ENCODE data around the gene DTX4.

Gene DTX4

DNA sequence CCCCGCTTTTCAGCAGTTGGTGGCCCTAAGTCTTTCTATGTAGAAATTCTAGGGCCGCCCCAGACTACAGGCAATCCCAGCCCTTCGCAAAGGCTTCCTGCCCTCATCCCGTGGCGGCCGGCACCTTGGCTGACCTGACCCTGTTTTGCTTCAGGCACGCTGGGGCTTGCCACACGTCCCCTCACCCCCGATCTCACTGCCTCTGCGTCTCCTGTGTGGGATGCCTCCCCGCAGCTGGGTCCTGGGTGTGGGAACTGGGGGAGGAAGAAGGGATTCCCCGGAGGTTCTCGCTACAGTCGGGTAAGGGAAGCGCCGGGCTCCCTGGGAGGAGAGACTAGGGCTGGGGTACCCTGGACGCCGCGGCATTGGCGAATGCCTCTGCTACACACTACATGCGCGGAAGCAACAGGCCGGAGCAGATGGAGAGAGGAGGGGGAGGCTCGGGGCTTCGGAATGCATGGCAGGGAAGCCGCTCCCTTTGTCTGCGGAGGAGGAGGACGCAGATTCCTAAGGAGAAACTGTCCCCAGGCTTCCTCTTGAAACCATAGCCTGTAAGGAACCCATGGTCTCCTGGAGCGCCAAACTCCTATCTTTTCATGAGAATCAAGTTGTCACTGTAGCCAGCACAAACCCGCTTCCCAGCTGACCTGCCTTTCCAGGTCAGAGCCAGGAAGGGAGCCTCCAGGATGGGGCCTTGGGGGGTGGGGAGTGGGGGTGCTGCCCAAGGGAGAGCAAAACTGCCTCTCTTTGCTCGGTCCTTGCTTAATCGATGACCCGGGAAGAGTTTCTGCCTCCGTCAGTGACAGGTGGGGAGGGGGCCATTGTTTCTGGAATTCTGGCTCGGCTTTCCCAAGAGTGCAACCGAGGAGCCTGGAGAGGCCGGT lies 1.4 kb downstream of the DTX4 start:
- DNase-seq = no peak

DNA sequence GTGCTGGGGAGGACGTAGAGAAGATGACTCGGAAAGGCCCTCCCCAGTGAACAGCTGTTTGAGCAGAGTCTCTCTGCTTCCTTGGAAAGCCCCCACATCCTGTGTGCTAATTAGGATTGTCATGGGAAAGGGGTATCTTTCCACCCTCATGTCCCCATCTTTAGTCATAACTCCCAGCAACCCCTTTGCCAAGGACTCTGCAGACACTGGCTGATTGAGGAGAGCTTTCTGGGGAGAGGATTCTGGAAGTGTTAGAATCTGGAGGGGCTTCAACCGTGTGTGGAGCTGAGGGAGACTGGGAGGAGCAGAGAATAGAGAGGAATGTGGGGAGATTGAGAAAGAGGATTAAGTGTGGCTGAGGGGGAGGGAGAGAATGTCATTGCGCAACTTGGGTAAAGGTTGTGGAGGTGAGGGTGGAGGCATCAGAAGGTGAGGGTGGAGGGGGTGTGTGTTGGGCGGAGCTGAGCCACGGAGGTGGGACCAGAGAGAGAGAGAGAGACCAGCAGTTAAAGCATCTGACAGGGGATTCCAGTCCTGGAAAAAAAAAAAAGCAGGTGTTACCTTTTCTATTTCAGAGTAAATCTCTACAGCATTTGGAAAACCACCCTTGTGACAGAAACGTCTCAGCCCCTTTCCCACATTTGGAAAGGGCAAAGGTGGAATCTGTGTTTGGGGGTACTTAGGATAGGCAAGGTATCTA lies 2.2 kb downstream of the DTX4 start:
- DNase-seq = no peak

DNA sequence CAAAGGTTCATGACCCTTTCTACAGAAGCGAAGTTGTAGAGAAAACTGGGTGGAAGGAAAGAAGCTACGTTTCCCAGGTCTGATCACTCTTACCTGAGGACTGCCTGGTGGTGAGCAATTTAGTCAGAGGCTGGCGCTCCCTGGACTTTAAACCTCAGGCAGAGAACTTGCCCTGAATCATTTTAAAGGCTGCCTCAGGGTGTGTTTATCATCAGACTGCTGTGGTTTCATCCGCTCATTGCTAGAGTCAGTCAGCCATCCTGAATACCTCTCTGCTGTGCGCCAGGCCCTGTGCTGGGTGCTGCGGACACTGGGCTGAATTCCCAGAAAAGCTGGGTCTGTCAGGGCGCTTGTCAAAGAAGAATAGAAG lies 2.7 kb downstream of the DTX4 start:
- DNase-seq = no peak

DNA sequence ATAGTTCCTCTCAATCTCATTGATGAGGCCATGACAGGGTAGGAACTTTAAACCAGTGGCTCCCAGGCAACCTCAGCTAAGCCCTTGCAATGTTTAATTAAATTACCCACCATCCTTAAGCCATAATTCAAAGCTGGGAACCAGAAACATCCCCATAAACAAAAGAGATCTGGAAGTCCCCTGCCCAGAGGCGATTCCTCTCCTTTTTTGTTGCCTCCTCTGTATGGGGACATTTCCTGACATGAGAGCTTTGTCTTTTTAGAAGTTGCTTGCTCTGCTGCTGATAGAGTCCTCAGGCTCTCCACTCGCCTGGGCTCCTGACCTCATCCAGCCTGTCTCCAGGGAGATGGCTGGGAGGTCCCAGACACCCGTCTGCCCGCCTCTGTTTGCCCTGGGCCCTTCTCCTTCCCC lies 3.2 kb downstream of the DTX4 start:
- no peak for DNase-seq

DNA sequence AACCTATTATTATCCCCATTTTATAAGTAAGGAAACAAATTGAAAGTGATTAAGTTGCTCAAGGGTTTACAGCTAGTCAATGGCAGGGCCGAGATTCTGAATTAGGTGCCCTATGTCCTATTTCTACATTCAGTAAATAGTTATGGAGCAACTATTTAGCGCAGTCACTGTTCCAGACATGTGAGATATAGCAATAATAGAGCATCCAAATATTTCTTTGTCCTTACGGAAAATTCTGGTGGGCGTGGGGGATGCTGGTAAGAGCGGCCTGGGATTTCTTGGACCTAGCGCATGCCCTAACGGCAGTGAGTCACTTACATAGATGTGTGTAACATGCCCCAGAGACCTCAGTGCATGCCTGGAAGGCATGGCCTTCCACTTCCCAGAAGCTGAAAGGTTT lies 4.4 kb downstream of the DTX4 start:
- no peak for DNase-seq

DNA sequence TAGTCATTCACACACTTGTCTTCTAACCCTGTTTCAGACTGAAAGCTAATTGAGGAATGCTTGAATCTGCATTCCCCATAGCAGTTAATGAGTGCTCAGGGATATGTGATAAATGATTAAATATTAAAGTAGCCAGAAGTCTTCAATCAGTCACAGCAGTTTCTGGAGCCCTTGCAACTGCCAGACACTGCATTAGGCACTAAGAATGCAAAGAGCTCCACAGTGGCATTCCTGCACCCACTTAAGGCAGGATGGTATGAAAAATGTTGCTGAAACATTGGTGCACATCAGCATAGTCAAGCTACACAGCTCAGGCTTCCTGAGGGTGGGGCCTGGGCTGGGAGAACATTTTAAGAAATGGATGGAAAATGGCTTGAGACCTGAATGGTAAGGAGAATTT lies 6.5 kb downstream of the DTX4 start:
- DNase-seq = no peak

DNA sequence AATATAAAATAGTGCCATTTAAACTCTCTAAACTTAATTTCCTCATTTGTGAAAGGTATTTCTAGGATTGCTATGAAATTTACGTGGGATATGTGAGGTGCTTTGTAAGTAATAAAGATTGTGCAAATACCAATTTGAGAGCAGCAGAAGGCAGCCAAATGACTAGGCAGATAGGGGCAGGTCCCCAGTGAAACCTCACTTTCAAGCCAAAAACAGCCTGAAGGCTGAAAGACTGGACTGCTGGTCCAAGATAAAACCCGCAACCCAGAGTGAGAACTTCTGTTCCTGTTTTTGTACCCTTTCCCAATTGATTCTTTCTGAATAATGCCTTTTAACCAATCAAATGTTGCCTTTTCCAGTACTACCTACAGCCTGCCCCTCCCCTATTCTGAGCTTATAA lies 7.2 kb downstream of the DTX4 start:
- DNase-seq = no peak

DNA sequence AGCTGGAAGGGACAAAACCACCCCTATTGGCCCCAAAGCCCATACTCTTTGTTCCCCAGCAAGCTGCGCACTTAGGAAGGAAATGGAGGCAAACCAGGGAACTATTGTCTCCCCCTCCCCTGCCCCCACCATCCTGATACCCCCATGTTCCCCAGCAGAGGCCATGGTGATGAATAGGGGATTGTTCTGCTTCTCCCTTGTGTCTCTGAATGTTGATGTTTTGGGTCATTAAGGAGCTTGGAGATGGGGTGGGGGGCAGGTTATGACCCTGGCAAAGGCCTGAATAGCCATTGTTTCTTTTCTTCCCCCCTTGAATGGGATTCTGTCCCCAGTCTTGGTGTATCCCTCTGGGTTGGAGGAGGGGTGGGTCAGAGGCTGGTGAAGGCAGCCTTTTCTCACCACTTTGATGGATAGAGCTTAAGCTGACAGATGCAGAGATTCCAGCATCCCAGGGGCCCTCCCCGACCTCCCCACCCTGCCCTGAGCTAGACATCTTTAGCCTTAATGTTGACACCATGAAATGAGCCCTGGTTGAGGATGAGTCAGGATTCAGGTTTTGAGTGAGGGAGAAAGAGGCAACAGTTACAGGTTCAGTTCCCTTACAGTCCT lies 8.3 kb downstream of the DTX4 start:
- DNase-seq = no peak

DNA sequence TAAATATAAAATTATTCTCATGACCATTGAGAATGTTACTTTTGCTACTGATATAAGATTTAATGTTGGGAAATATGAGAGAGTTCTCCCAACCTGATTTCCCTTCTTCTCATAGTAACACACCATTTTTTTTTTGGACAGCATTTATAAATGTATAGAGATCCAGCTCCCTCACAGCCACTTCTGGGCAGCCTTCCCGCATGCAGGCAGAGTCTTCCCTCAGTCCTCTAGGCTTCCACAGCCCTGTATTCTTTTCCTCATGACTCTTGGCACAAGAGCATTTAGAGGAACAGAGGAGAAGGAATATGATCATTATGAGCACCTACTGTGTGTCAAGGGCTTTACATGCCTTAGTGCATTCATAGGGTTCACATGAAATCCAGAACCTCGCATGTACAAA lies 9.0 kb downstream of the DTX4 start:
- DNase-seq = no peak

DNA sequence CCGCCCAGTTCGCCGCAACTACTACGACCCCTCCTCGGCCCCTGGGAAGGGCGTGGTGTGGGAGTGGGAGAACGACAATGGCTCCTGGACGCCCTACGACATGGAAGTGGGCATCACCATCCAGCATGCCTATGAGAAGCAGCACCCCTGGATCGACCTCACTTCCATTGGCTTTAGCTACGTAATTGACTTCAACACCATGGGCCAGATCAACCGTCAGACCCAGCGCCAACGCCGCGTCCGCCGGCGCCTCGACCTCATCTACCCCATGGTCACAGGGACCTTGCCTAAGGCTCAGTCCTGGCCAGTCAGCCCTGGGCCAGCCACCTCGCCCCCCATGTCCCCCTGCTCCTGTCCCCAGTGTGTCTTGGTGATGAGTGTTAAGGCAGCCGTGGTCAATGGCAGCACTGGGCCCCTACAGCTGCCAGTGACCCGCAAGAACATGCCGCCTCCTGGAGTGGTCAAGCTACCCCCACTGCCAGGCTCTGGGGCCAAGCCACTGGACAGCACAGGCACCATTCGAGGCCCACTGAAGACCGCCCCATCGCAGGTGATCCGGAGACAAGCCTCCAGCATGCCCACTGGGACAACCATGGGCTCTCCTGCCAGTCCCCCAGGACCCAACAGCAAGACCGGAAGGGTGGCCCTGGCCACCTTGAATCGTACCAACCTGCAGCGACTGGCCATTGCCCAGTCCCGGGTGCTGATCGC lies 10.0 kb downstream of the DTX4 start:
- no peak for DNase-seq

DNA sequence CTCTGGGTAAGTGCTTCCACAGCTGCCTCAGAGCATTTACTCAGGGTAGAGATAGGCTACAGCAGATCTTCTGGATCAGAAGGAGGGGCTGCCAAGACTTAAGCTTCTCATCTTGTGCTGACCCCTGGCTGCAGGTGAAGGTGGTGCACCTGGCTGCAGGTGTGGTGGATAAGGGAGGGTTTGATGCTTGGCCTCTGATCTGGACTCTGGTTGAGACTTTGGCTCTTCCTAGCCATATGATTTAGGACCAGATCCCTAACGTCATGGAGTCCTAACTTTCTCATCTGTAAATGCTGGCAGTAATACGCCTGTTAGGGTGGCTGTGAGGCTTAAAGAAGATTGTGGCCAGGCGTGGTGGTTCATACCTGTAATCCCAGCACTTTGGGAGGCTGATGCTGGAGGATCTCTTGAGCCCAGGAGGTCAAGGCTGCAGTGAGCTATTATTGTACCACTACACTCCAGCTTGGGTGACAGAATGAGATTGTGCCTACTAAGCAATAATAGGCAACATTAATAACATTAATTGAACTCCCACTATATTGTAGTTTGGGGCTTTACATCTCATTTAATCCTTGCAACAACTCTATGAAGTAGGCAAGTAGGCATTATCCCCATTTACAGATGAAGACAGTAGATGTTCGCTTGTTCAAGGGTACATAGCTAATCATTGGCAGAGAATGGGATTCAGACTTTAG lies 10.7 kb downstream of the DTX4 start:
- no peak for DNase-seq

DNA sequence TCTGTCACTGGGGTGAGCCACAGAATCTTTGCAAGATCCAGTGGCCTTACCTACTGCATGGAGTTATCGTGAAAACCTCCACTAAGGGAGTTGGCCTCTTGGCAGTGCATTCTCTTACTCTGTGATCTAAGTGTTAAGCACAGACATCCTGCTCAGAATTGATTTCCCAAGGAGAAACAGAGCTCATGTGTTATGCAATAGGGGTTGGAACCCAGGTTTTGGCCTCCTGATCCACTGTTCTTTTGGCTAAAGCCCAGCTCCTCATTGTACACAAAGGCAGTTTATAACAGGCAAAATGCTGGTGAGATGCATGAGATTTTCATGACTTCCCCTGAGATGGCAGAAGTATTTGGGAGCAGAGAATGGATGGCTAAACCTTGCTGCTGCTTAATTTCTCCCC lies 11.8 kb downstream of the DTX4 start:
- DNase-seq = no peak

DNA sequence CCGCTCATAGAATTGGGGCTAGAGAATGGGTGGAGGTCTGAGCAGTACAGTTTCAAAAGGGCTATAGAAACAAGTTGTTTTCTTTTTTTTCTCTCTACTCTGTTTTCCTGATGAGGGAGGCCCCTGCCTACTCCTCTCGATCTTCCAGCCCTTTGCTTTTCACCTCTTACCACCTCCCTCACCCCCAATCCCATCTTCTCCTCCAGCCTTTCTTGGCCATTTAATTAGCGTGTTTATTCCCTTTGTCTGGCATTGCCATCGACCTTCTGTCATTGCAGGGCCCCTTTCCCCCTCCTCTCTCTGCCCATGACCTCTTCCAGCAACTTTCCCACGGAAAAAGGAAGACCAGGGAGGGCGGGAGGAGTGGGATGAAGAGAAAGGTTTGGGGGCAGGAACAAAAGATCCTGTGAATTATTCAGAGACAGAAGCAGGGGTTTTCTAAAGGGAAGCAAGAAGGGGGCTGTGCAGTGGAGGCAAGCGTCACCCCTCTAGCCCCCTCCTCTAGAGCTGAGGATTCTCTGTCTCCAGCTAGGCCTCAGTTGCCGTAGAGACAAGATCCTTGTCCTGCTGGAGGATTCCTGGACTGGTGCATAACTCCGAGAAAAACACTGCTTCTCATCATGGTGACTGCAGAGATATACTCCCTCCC lies 12.9 kb downstream of the DTX4 start:
- DNase-seq = no peak

DNA sequence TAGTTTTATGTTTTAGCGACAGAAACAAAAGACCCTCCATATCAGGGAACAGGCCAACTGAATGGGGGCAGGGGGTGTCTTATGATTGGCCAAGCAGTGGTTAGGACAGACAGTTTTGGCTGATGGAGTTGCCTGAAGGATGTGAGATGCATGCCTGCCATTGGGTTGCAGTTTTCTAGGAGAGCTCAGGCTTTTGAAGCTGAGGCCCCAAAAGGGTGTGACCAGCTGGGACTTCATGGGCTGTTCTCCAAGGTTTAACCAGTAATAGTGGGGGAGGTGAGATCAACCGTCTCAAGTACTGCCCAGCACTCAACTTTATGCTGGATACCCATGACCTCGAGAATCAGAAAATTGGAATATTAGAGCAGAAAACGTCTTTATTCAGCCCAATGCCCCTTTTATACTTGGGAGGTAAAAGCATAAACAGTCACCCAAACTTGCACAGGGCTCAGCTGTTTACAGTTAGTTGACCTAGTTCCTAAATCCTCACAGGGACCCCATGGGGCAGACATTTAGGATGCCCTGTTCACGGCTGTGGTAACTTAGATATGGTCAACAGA lies 13.5 kb downstream of the DTX4 start:
- DNase-seq = no peak

DNA sequence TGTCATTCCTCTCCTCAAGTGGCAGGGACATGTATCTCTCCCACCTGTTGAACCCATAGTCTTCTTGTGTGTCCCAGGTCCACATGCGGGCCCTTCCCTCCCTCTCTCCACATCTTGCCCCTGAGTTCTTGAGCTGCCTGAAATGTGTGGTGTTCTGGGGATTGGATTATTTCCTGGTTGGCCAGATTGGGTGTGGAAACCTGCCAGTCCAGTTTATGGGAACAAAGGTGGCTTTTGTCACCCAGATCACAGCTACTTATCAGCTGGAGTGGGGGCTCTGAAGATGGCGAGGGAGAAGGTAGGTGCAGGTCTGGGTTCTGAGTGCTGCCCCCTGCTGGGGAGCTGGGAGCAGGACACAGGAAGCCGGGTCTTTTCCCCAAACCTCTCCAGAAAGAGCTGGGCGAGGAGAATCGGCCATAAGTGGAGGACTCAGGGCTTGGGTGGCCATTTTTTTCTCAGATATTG lies 14.2 kb downstream of the DTX4 start:
- DNase-seq = peak; percentile 51

DNA sequence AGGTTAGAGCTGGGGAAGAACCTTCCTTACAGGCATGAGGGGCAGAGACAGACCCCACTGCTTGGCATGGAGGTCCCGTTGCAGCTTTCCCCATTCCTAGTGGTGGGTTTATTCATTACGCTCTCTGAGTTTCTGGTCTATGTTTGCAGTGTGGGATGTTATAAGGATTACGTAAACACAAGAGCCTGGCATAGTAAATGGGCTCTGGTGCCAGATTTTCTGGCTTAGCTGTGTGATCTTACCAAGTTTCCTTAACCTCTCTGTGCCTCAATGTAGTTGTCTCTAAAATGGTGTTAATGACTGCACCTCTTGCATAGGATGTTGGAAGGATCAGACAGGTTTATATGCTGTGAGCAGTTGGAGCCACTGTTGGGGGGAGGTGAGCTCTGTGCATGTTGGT lies 15.1 kb downstream of the DTX4 start:
- DNase-seq = no peak

DNA sequence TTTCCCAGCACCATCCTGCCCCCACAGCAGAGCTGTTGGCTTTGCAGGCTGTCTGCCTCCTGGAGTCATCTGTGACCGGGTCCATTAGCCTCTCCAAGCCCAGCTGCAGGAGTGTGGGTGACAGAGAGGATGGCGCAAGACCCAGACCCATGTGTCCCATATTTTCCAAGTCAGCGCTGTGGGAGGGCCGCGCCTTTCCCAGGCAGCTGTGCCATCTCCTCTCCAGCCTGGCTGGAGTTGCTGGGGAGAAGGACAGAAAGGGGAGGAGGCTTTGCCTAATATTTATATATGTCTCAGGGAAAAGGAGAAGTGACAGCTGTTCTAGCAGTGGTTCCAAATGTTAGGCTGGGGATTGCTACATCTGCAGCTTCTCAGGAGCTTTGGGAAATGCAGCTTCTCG lies 15.7 kb downstream of the DTX4 start:
- no peak for DNase-seq

DNA sequence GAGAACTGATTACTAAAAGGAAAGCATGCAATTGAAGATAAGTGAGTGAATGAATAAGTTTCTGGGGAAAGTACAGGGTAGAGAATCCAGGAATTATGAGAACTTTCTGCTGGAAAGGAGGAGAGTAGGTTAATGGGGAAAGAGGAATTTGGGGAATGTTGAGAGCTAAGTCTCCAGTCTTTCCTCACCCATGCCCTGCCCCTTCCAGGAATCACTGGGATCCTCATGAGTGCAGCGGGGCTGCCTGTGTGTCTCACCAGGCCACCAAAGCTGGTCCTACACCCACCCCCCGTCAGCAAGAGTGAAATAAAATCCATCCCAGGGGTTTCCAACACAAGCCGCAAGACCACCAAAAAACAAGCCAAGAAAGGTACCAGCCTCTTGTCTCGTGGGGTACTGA lies 17.0 kb downstream of the DTX4 start:
- no peak for DNase-seq

DNA sequence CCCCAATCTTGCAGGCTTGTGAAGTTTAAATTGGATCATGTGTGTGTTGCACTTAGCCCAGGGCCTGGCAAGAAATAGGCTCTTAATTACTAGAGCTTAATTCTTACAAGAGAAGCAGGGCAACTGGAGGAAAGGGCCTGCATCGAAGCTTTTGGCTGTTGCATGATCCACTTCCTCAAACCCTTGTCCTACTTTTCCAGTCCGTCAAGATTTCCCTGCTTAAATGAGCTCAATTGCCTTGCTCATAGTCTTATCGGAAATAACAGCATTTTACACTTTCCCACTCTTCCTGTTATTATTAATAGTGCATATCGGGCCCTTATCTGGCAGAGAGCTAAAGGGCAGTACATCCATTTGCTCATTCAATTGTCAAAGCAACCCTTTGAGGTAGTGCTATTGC lies 18.1 kb downstream of the DTX4 start:
- DNase-seq = no peak

DNA sequence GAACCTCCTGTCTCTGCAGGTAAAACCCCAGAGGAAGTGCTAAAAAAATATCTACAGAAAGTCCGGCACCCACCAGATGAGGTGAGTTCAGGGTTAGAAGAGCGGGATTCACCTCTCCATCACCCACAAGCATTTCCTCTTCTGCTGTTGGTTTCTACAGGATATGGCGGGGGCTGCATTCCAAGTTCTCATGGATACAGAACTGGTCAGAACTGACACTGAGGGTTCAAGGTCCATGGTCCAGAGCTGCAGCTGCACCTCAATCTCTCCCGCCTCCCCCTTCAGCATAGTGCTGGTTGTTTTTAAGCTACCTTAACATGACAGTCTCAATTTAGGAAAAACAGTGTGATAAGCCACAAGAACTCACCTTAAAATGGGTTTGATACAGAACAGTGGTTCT lies 19.2 kb downstream of the DTX4 start:
- DNase-seq = no peak

DNA sequence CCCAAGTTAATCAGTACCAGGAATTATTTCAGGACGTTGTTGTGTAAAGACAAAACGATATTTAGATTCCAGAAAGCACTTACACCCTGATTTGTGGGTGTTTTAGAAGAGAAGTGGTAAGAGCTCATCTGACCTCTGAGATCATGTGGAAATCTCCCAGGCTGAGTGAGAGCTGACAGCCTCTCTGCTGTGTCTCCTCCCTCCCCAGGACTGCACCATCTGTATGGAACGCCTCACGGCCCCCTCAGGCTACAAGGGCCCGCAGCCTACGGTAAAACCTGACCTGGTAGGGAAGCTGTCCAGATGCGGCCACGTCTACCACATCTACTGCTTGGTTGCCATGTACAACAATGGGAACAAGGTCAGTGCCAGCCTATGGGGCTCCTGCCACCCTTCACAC lies 20.0 kb downstream of the DTX4 start:
- DNase-seq = no peak

DNA sequence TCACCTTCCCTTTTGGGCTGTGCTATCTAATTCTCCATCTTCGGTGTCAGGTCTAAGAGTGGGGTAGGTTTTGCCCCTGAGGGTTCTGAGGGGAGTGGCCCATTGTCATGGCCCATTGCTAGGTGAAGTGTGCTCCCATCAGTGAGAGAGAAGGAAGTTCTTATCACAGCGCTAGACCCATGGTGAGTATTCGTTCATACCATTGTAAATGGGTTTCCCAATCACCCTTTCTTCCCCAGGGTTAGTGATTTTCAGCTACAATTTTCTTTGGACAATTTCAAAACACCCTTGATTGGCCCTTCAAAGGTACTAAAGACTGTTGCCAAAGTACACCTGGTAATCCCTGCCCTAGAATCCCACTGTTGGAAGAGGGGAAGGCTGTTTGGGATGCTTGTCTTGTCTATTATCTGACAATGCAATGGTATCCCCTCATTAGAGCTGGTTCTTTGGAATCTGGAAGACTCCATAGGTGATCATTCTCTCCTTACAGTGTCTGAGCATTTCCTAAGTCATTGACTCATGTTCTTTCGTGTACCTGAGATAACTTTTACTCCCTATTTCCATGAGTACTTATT lies 20.6 kb downstream of the DTX4 start:
- no peak for DNase-seq

All from activated CD4-positive, alpha-beta T cell treated with anti-CD3 and anti-CD28 coated beads, Interleukin-2, Interleukin-6, amounts not matched to agents 100 ng/mL and 50 ng/mL, durations not matched to agents 16 hours and 8 hours (primary cell).